ENCODE data around the gene VMP1.
"Not testable (repeated sequence)": the region's sequence is repeated elsewhere in the genome, so short reads cannot be mapped to it uniquely, and the experiment has no call there.

The VMP1 gene

GRCh38 chr17:59786536-59787319, 79.3 kb downstream of the VMP1 start:
- TF ChIP-seq CTCF (IDR thresholded peaks at IDR 0.05; ENCODE audit: control insufficient read depth, insufficient read depth, low read depth, low read length, missing control alignments), result no peak
- H3K4me3 ChIP-seq (ENCODE audit: control insufficient read depth, low read depth, low read length), result no peak overlapping the region
- peak; percentile 100 for DNase-seq (ENCODE audit: low read depth)

GRCh38 chr17:59789849-59790248, 82.4 kb downstream of the VMP1 start:
- not testable (repeated sequence) for DNase-seq (ENCODE audit: low read depth); H3K4me3 ChIP-seq (ENCODE audit: control insufficient read depth, low read depth, low read length)

DNA sequence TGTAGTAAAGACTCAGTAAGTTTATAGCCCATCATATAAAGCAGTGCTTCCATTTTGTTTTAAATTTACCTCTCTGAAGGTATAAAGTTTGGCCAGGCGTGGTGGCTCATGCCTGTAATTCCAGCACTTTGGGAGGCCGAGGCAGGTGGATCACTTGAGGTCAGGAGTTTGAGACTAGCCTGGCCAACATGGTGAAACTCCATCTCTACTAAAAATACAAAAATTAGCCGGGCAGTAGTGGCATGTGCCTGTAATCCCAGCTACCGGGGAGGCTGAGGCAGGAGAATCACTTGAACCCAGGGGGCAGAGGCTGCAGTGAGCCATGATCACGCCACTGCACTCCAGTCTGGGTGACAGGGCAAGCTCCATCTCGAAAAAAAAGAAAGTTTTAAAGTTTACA, 83.0 kb downstream of the VMP1 start:
- DNase-seq (ENCODE audit: low read depth); H3K4me3 ChIP-seq (ENCODE audit: control insufficient read depth, low read depth, low read length): not testable (repeated sequence)

GRCh38 chr17:59790910-59791309, 83.5 kb downstream of the VMP1 start:
- no peak for TF ChIP-seq CTCF (IDR thresholded peaks at IDR 0.05; ENCODE audit: control insufficient read depth, insufficient read depth, low read depth, low read length, missing control alignments)
- no peak overlapping the region for H3K4me3 ChIP-seq (ENCODE audit: control insufficient read depth, low read depth, low read length)

GRCh38 chr17:59791603-59792457, 84.4 kb downstream of the VMP1 start:
- no peak overlapping the region for H3K4me3 ChIP-seq (ENCODE audit: control insufficient read depth, low read depth, low read length)
- no peak for DNase-seq (ENCODE audit: low read depth)
- TF ChIP-seq CTCF (IDR thresholded peaks at IDR 0.05; ENCODE audit: control insufficient read depth, insufficient read depth, low read depth, low read length, missing control alignments), result no peak

More at GRCh38 chr17:59790910-59791309, 83.5 kb downstream of the VMP1 start:
- DNase-seq (ENCODE audit: low read depth), result no peak

GRCh38 chr17:59792458-59792823, 85.0 kb downstream of the VMP1 start:
- not testable (repeated sequence) for DNase-seq (ENCODE audit: low read depth); H3K4me3 ChIP-seq (ENCODE audit: control insufficient read depth, low read depth, low read length)

- no peak for TF ChIP-seq CTCF (IDR thresholded peaks at IDR 0.05; ENCODE audit: control insufficient read depth, insufficient read depth, low read depth, low read length, missing control alignments)
- H3K4me3 ChIP-seq (ENCODE audit: control insufficient read depth, low read depth, low read length), result no peak overlapping the region
- DNase-seq (ENCODE audit: low read depth), result no peak
Observed at GRCh38 chr17:59793205-59793604, 85.8 kb downstream of the VMP1 start.

- no peak for TF ChIP-seq CTCF (IDR thresholded peaks at IDR 0.05; ENCODE audit: control insufficient read depth, insufficient read depth, low read depth, low read length, missing control alignments)
- no peak for DNase-seq (ENCODE audit: low read depth)
- H3K4me3 ChIP-seq (ENCODE audit: control insufficient read depth, low read depth, low read length), result no peak overlapping the region
Observed at GRCh38 chr17:59796138-59796537, 88.7 kb downstream of the VMP1 start.

All from AG09309 (cell line).